ENCODE measurements around the gene HAT1. TPM values are rescaled to one million over a fixed set of nuclear protein-coding genes. Genes with fewer than 3 reads are reported as not detected.

HAT1 gene
- total and polyA plus RNA-seq, 10 of the 15 experiments (the other 5 are each of a cell fraction or from before 2014, with no cell fraction given) = 60.0 to 225 (median 130) TPM

DNA sequence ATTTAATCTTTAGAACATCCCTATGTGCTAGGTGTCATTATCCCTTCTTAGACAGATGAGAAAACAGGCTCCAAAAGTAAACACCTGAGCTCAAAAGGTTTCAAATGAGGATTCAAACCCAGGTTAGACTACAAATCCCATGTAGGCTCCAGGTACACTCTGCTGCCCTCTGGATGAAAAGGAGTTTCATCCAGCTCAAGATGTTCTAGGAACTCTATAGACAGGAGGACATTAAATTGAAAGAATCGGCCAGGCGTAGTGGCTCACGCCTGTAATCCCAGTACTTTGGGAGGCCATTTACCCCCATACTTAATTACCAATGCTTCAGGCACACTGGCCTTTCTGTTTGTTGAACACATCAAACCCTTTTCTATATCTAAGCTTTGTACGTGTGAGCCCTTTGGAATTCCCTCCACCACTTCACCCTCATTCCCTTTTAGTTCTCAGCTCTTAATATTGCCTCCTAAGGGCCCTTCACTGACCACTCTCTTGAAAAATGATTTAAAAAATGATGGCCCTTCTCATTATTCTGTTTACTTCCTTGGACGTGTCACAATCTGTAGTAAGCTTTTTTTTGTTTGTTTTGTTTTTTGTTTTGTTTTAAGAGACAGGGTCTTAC, 38.9 kb upstream of the HAT1 start:
- no peak for FAIRE-seq
- H2AFZ ChIP-seq (ENCODE audit: control insufficient read depth, low read depth, low read length) = no peak overlapping the region
- H3K4me1 ChIP-seq (ENCODE audit: control insufficient read depth, insufficient read depth, low read length) = peaks cover 15% of the 10 kb centered on the region
- peaks cover 12% of the 10 kb centered on the region for H3K79me2 ChIP-seq (ENCODE audit: control insufficient read depth, insufficient read depth, low read length)
- in situ Hi-C loops (cut with MboI) (no loop called here), intact Hi-C loops (cut with micrococcal nuclease; ENCODE audit: unreplicated experiment) (no loop called here)
- 0 out of 2 replicates have a peak overlapping the region, but pooled peaks have one; percentile 56 for H3K4me2 ChIP-seq (ENCODE audit: control insufficient read depth, insufficient read depth)
- no peaks in the 10 kb centered on the region; a peak in 1 of 4 replicates for H3K36me3 ChIP-seq (ENCODE audit: control insufficient read depth in 2 of 2, insufficient read depth in 2 of 2, low read length in 1 of 2)
- peak overlapping the region; percentile 20; the same call in 1 of the 2 replicates for H3K27ac ChIP-seq (ENCODE audit: control insufficient read depth, insufficient read depth)
- 86% methylated on average over 5 of the region's 5 CpGs for WGBS (ENCODE audit: insufficient coverage, insufficient replicate concordance, low lambda C conversion rate, missing lambda C conversion rate)
- TSS peak; percentile 7 for BruUV-seq (replicated peaks)
- no peak overlapping the region for H3K9ac ChIP-seq (ENCODE audit: control insufficient read depth, insufficient read depth, low read length)
- H3K27me3 ChIP-seq (replicated peaks in 1 of 2; ENCODE audit: control insufficient read depth in 2 of 2, insufficient read depth in 2 of 2, low read length in 1 of 2) = no peaks in the 10 kb centered on the region
- no peak overlapping the region for H3K4me3 ChIP-seq
- ChIA-PET CTCF (interaction anchor here (0.8 to 3.7 kb wide), 2 partner anchors 10 to 14 kb away, joined by 3 to 19 read pairs; partner anchors contain the start of gene SLC25A12), POLR2A (interaction anchor here (0.5 to 1.1 kb wide), 4 partner anchors 9 to 34 kb away, joined by 4 read pairs; partner anchors contain the start of gene SLC25A12), RAD21 (ENCODE audit: unreplicated experiment) (no interaction called here), SMC1A (ENCODE audit: uncharacterized antibody, unreplicated experiment) (interaction anchor here (0.5 to 2.7 kb wide), 7 partner anchors 9 to 219 kb away, joined by 3 to 13 read pairs (median 4); partner anchors contain the start of genes DLX2 and SLC25A12)
- H4K20me1 ChIP-seq (ENCODE audit: control insufficient read depth, insufficient read depth) = no peaks in the 10 kb centered on the region
- no peak for DNase-seq (ENCODE audit: low read depth, low spot score)
- ATAC-seq = no peak
- no peaks in the 10 kb centered on the region for H3K9me3 ChIP-seq (replicated peaks; ENCODE audit: control insufficient read depth, insufficient read depth, low read length)
- TF ChIP-seq CBX3 (IDR thresholded peaks at IDR 0.05; ENCODE audit: borderline replicate concordance, low read depth) (no peak), CHD4 (IDR thresholded peaks at IDR 0.05) (no peak), CREM (IDR thresholded peaks at IDR 0.05; ENCODE audit: low read depth) (no peak), HDAC2 (IDR thresholded peaks at IDR 0.05) (no peak), EED (IDR thresholded peaks at IDR 0.05; ENCODE audit: low read depth) (no peak)

DNA sequence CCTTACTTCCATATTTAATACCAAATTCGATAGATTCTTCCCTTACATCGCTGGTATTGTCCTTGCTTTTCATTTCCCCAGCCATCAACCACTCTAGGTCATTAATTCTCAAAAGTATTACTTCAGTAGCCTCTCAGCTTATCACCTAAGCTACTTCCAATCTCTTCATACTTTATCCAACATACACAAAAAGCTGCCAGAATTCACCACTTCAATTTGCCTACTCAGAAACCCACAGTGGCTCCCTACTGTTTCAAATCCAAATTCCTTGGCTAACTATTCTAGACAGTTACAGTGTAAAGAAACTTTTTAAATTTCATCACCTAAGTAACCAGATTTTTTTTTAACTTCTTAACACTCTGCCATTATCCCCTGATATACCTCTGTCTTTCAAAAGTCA, 32.9 kb upstream of the HAT1 start:
- ChIA-PET POLR2A (no interaction called here), RAD21 (ENCODE audit: unreplicated experiment) (no interaction called here), CTCF (interaction anchor here (1.2 kb wide), 1 partner anchor 215 kb away, joined by 3 read pairs; no protein-coding TSS in a partner anchor), SMC1A (ENCODE audit: uncharacterized antibody, unreplicated experiment) (interaction anchor here (1.7 to 2.2 kb wide), 2 partner anchors 10 to 13 kb away, joined by 6 to 7 read pairs; no protein-coding TSS in a partner anchor)
- Histone ChIP-seq H3K36me3 (ENCODE audit: control insufficient read depth in 2 of 2, insufficient read depth in 2 of 2, low read length in 1 of 2) (peaks cover 0 to 6% of the 10 kb centered on the region in 2 experiments; a peak in 1 of 4 replicates), H3K27me3 (replicated peaks in 1 of 2; ENCODE audit: control insufficient read depth in 2 of 2, insufficient read depth in 2 of 2, low read length in 1 of 2) (no peaks in the 10 kb centered on the region), H3K9ac (ENCODE audit: control insufficient read depth, insufficient read depth, low read length) (no peak overlapping the region), H2AFZ (ENCODE audit: control insufficient read depth, low read depth, low read length) (no peak overlapping the region), H3K4me3 (no peak overlapping the region), H3K79me2 (ENCODE audit: control insufficient read depth, insufficient read depth, low read length) (peaks cover 44% of the 10 kb centered on the region), H3K9me3 (replicated peaks; ENCODE audit: control insufficient read depth, insufficient read depth, low read length) (no peaks in the 10 kb centered on the region), H3K4me1 (ENCODE audit: control insufficient read depth, insufficient read depth, low read length) (no peaks in the 10 kb centered on the region), H3K4me2 (ENCODE audit: control insufficient read depth, insufficient read depth) (0 out of 2 replicates have a peak overlapping the region, but pooled peaks have one; percentile 33), H3K27ac (ENCODE audit: control insufficient read depth, insufficient read depth) (no peak overlapping the region), H4K20me1 (ENCODE audit: control insufficient read depth, insufficient read depth) (no peaks in the 10 kb centered on the region)
- ATAC-seq (no peak), FAIRE-seq (no peak), DNase-seq (ENCODE audit: low read depth, low spot score) (no peak)
- in situ Hi-C loops (cut with MboI) (no loop called here), intact Hi-C loops (cut with micrococcal nuclease; ENCODE audit: unreplicated experiment) (no loop called here)
- TF ChIP-seq ZNF622 (IDR thresholded peaks at IDR 0.05) = no peak
- no peak for TF ChIP-seq MXI1 (IDR thresholded peaks at IDR 0.05; ENCODE audit: low read depth, low read length)
- TF ChIP-seq, protein P1, sequence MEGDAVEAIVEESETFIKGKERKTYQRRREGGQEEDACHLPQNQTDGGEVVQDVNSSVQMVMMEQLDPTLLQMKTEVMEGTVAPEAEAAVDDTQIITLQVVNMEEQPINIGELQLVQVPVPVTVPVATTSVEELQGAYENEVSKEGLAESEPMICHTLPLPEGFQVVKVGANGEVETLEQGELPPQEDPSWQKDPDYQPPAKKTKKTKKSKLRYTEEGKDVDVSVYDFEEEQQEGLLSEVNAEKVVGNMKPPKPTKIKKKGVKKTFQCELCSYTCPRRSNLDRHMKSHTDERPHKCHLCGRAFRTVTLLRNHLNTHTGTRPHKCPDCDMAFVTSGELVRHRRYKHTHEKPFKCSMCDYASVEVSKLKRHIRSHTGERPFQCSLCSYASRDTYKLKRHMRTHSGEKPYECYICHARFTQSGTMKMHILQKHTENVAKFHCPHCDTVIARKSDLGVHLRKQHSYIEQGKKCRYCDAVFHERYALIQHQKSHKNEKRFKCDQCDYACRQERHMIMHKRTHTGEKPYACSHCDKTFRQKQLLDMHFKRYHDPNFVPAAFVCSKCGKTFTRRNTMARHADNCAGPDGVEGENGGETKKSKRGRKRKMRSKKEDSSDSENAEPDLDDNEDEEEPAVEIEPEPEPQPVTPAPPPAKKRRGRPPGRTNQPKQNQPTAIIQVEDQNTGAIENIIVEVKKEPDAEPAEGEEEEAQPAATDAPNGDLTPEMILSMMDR (IDR thresholded peaks at IDR 0.05 in 2 of 3, conservative IDR thresholded peaks at IDR 0.05 in 1 of 3; ENCODE audit: control insufficient read depth in 2 of 3, extremely low read depth in 1 of 3, insufficient read depth in 1 of 3, low read depth in 3 of 3, low read length in 3 of 3) = no peak
- no peak for TF ChIP-seq CHD2 (IDR thresholded peaks at IDR 0.05; ENCODE audit: borderline replicate concordance, low read depth, low read length)
- TF ChIP-seq, protein P2, sequence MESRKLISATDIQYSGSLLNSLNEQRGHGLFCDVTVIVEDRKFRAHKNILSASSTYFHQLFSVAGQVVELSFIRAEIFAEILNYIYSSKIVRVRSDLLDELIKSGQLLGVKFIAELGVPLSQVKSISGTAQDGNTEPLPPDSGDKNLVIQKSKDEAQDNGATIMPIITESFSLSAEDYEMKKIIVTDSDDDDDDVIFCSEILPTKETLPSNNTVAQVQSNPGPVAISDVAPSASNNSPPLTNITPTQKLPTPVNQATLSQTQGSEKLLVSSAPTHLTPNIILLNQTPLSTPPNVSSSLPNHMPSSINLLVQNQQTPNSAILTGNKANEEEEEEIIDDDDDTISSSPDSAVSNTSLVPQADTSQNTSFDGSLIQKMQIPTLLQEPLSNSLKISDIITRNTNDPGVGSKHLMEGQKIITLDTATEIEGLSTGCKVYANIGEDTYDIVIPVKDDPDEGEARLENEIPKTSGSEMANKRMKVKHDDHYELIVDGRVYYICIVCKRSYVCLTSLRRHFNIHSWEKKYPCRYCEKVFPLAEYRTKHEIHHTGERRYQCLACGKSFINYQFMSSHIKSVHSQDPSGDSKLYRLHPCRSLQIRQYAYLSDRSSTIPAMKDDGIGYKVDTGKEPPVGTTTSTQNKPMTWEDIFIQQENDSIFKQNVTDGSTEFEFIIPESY (IDR thresholded peaks at IDR 0.05) = no peak
- no peak for TF ChIP-seq CHD1 (IDR thresholded peaks at IDR 0.05; ENCODE audit: low read depth, low read length)
- TF ChIP-seq FOXM1 (IDR thresholded peaks at IDR 0.05; ENCODE audit: low read depth, low read length) = no peak
- WGBS (ENCODE audit: insufficient coverage, insufficient replicate concordance, low lambda C conversion rate, missing lambda C conversion rate) = 93% methylated on average over 2 of the region's 2 CpGs
- no TSS peak for BruUV-seq (replicated peaks)
